ENCODE results near the gene LORICRIN.

LORICRIN gene

DNA sequence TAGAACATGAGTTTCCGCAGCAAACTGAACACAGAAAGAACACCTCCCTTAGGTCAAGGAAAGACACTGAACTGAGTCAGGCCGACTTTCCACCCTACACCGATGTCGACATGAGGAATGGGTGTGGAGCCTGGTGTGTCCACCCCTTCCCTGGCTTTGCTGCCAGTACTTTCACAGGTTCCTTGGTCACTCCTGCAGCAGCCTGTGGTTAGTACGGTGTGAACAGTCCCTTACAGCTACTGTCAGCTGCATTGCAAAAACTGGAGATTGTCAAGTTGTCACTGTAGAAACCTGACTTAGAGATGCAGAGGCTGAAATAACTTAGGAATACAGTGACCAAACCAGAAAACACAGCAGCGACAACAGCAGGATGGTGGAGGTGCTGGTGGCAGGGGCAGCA, 46.2 kb downstream of the LORICRIN start:
- DNase-seq (ENCODE audit: insufficient read length, low spot score) (no peak), FAIRE-seq (no peak)
- no peak for TF ChIP-seq POLR2A (IDR thresholded peaks at IDR 0.05; ENCODE audit: low read depth, low read length)

DNA sequence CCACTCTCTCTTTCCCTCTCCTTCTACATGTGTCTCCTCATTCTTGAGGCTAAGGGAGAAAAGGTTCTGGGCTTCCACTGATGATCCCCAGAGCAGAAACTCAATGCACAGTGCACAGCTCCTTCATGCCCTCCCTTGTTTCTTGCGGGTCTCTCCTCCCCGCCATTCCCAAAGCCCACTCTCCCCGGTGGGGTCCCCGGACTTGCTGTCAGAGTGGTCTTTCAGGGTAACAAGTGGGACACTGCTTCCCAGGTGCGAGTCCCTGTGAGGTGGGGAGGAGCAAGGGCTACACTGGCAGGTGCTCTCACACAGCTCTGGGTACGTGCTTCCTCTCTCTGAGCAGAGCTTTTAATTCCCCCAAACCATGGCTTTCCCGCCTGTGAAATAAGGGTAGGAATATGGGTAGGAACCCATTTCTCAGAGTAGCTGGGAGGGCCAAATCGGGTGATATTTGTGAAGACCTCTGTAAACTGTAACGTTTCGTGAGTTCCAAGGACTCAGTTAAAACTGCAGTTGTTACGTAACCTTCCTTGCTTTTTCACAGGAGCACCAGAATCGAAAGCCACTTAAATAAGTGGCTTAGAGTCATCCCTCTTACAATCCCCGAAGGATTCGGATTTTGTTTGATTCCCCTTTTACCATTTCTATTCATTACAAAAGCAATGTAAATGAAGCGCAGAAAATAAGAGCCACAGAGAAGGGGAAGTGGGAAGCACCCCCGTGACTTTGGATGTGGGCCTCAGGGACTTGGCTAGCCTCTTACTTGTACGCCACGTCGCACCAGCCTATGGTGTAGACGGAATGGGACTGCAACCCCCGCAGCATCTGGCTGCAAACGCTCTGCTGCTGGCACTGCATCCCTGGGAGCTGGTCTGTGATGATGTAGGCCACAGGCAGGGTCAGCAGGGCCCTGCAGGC, 47.1 kb downstream of the LORICRIN start:
- no peak for TF ChIP-seq POLR2A (IDR thresholded peaks at IDR 0.05; ENCODE audit: low read depth, low read length)
- FAIRE-seq (no peak), DNase-seq (ENCODE audit: insufficient read length, low spot score) (no peak)

- no peak for FAIRE-seq
- TF ChIP-seq POLR2A (IDR thresholded peaks at IDR 0.05; ENCODE audit: low read depth, low read length): no peak
Observed at GRCh38 chr1:153307221-153307600, 47.7 kb downstream of the LORICRIN start.

DNA sequence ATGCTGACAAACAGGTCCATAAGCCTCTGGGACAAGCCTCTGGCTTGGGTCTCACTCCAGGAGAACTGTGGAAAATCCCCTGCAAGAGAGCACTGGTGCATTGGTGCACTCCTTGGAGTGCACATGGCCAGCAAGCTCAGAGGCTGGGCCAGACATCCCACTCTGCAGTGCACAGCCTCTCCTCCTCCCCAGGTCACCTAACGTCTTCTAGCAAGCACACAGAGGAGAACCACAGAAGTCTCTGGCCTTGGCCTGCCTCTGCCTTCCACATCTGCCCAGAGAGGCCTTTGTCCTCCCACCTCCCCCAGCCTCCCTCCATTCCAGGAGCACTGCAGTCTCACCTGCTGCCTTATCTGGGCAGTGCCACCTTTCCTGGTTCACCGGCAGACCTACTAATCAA, 49.1 kb downstream of the LORICRIN start:
- no peak for TF ChIP-seq POLR2A (IDR thresholded peaks at IDR 0.05; ENCODE audit: low read depth, low read length)
- FAIRE-seq: no peak
- DNase-seq (ENCODE audit: insufficient read length, low spot score): no peak

More at GRCh38 chr1:153307221-153307600, 47.7 kb downstream of the LORICRIN start:
- no peak for DNase-seq (ENCODE audit: insufficient read length, low spot score)

GRCh38 chr1:153309441-153309840, 50.0 kb downstream of the LORICRIN start:
- DNase-seq (ENCODE audit: insufficient read length, low spot score) (no peak), FAIRE-seq (no peak)
- no peak for TF ChIP-seq POLR2A (IDR thresholded peaks at IDR 0.05; ENCODE audit: low read depth, low read length)

GRCh38 chr1:153310526-153310925, 51.0 kb downstream of the LORICRIN start:
- FAIRE-seq: no peak

More at GRCh38 chr1:153310526-153310925, 51.0 kb downstream of the LORICRIN start:
- TF ChIP-seq POLR2A (IDR thresholded peaks at IDR 0.05; ENCODE audit: low read depth, low read length): no peak
- no peak for DNase-seq (ENCODE audit: insufficient read length, low spot score)

Measured in H54 (cell line).